HL-60 (cell line): ENCODE data around the gene SERPINA1.

ENCODE experiments used
- DNase-seq, 2 experiments: peaks; one replicate each; pipeline ENCODE4 v3.0.0-alpha.2; 2010 to 2020; ENCODE audit warnings: low read depth in 1 of 2, low spot score in 1 of 2
- H3K27ac ChIP-seq: fragments of 250-450 bp; sonication (Bioruptor Pico); replicated peaks from 2 replicates; pipeline ENCODE4 v1.5.1; 2020; ENCODE audit warnings: mild to moderate bottlenecking, moderate library complexity
- H3K27me3 ChIP-seq: fragments of 250-450 bp; sonication (Bioruptor Pico); 2 replicates; pipeline ENCODE4 v1.5.1; 2021; ENCODE audit warnings: mild to moderate bottlenecking, moderate library complexity; ENCODE audit not compliant: insufficient read depth, poor library complexity, severe bottlenecking
- H3K4me3 ChIP-seq: replicated peaks from 2 replicates; pipeline ENCODE4 v1.5.1; 2011; ENCODE audit warnings: mild to moderate bottlenecking, control low read depth, low read length; ENCODE audit not compliant: insufficient read depth
- GABPA ChIP-seq: IDR thresholded peaks from 2 replicates; pipeline ENCODE4 v1.6.1; 2012; ENCODE audit warnings: low read depth
- POLR2AphosphoS5 ChIP-seq: IDR thresholded peaks from 2 replicates; pipeline ENCODE4 v1.6.1; 2012; ENCODE audit warnings: low read depth
- SPI1 ChIP-seq: IDR thresholded peaks from 2 replicates; pipeline ENCODE4 v1.6.1; 2012; ENCODE audit warnings: low read depth, mild to moderate bottlenecking, borderline replicate concordance
- TF ChIP-seq, protein P1 (sequence below): IDR thresholded peaks from one replicate; pipeline ENCODE4 v1.5.1; 2011; ENCODE audit warnings: low read length, control low read depth, inconsistent platforms; ENCODE audit not compliant: insufficient read depth
- TF ChIP-seq, protein P2 (sequence below): IDR thresholded peaks from 2 replicates; pipeline ENCODE4 v1.6.1; 2012; ENCODE audit warnings: low read depth; ENCODE audit not compliant: insufficient replicate concordance

The SERPINA1 gene

GRCh38 chr14:94400422-94400841 lies 12.0 kb upstream of the SERPINA1 start:
- H3K27ac ChIP-seq = no peak overlapping the region
- TF ChIP-seq GABPA = no peak
- no peak for TF ChIP-seq SPI1
- TF ChIP-seq POLR2AphosphoS5 = no peak
- TF ChIP-seq, protein P1, sequence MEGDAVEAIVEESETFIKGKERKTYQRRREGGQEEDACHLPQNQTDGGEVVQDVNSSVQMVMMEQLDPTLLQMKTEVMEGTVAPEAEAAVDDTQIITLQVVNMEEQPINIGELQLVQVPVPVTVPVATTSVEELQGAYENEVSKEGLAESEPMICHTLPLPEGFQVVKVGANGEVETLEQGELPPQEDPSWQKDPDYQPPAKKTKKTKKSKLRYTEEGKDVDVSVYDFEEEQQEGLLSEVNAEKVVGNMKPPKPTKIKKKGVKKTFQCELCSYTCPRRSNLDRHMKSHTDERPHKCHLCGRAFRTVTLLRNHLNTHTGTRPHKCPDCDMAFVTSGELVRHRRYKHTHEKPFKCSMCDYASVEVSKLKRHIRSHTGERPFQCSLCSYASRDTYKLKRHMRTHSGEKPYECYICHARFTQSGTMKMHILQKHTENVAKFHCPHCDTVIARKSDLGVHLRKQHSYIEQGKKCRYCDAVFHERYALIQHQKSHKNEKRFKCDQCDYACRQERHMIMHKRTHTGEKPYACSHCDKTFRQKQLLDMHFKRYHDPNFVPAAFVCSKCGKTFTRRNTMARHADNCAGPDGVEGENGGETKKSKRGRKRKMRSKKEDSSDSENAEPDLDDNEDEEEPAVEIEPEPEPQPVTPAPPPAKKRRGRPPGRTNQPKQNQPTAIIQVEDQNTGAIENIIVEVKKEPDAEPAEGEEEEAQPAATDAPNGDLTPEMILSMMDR = no peak
- TF ChIP-seq, protein P2, sequence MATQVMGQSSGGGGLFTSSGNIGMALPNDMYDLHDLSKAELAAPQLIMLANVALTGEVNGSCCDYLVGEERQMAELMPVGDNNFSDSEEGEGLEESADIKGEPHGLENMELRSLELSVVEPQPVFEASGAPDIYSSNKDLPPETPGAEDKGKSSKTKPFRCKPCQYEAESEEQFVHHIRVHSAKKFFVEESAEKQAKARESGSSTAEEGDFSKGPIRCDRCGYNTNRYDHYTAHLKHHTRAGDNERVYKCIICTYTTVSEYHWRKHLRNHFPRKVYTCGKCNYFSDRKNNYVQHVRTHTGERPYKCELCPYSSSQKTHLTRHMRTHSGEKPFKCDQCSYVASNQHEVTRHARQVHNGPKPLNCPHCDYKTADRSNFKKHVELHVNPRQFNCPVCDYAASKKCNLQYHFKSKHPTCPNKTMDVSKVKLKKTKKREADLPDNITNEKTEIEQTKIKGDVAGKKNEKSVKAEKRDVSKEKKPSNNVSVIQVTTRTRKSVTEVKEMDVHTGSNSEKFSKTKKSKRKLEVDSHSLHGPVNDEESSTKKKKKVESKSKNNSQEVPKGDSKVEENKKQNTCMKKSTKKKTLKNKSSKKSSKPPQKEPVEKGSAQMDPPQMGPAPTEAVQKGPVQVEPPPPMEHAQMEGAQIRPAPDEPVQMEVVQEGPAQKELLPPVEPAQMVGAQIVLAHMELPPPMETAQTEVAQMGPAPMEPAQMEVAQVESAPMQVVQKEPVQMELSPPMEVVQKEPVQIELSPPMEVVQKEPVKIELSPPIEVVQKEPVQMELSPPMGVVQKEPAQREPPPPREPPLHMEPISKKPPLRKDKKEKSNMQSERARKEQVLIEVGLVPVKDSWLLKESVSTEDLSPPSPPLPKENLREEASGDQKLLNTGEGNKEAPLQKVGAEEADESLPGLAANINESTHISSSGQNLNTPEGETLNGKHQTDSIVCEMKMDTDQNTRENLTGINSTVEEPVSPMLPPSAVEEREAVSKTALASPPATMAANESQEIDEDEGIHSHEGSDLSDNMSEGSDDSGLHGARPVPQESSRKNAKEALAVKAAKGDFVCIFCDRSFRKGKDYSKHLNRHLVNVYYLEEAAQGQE = no peak
- no peak for DNase-seq
- H3K27me3 ChIP-seq = no peaks in the 10 kb centered on the region
- H3K4me3 ChIP-seq = no peak overlapping the region

DNA sequence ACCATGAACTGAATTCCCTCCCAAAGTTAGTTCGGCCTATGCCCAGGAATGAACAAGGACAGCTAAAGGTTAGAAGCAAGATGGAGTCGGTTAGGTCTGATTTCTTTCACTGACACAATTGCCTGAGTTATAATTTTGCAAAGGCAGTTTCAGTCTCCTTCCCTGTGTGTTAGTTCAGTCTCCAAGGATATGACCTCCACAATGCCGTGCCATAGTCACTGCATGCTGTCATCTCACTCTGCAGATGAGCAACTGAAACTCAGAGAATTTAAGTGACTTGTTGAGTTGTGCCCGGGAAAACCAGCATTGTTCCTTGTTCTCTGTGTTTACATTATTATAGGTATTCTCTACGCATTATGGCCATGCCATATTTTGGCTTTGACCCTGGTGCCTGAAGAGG lies 10.1 kb upstream of the SERPINA1 start:
- no peak for DNase-seq

DNA sequence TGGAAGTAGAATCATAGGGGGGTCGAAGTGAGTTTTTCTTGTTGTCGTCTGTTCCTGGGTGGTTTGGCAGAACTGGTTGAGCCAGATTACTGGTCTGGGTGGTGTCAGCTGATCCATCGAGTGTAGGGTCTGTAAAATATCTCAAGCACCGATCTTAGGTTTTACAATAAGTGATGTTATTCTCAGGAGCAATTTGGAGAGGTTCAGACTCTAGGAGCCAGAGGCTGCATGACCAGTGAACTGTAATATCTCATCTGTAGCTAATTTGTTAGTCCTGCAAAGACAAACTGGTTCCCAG lies 9.7 kb upstream of the SERPINA1 start:
- no peak overlapping the region for H3K4me3 ChIP-seq
- no peak overlapping the region for H3K27ac ChIP-seq
- TF ChIP-seq, protein P2 = no peak
- TF ChIP-seq SPI1 = no peak
- TF ChIP-seq GABPA = no peak
- TF ChIP-seq, protein P1 = no peak
- TF ChIP-seq POLR2AphosphoS5 = no peak
- DNase-seq = no peak
- no peaks in the 10 kb centered on the region for H3K27me3 ChIP-seq

More for the DNA sequence above, 10.1 kb upstream of the SERPINA1 start:
- no peak for TF ChIP-seq POLR2AphosphoS5
- Histone ChIP-seq H3K4me3 (no peak overlapping the region), H3K27ac (no peak overlapping the region), H3K27me3 (no peaks in the 10 kb centered on the region)

DNA sequence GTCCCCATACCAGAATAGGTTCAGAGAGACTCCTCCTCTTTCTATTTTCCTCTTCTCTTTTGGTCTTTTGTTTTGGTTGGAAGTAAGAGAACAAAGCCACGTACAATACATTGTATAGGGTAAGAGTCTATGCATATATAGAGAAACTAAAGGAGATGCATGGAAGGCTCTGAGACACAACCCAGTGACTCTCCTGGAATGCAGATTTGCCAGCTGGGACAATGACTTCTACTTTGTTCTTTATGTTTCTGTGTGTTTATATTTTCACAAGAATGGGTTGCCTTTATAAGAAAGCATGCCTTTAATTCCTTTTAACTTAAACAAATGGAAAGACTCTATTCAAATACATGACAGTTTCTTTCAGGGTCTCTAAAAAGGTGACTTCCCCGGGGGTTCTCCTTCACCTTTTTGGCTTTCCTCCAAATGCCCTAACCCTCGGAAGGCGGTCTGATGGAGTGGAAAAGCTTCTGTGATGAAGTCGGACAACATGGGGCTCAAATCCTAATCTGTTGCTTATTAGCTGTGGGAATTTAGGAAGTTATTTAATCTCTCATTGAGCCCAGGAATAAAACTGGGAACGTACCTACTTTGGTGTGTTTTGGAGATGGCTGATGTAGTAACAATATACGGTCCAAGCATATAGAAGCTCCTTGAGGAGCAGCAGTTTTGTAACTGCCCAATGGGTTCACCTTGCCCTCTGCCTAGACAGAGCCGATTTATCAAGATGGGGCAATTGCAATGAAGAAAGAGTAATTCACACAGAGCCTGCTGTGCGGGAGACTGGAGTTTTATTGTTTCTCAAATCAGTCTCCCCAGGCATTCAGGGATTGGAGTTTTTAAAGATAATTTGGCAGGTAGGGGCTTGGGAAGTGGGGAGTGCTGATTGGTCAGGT lies 9.1 kb upstream of the SERPINA1 start:
- Histone ChIP-seq H3K4me3 (no peak overlapping the region), H3K27me3 (no peaks in the 10 kb centered on the region), H3K27ac (no peak overlapping the region; the same call in 1 of the 2 replicates)
- DNase-seq = no peak
- no peak for TF ChIP-seq GABPA

DNA sequence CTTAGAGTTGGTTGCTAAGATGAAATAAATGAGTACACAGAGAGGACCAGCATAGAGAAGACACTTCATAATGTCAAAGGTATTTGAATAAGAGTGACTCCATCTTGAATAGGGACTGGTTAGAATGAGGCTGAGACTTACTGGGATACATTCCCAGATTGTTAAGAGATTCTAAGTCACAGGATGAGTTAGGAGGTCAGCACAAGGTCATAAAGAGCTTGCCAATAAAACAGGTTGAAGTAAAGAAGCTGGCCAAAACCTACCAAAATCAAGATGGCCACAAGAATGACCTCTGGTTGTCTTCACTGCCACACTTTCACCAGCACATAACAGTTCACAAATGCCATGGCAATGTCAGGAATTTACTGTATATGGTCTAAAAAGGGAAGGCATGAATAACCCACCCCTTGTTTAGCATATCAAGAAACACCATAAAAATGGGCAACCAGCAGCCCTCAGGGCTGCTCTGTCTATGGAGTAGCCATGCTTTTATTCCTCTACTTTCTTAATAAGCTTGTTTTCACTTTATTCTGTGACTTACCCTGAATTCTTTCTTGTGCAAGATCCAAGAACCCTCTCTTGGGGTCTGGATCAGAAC lies 8.3 kb upstream of the SERPINA1 start:
- no peak overlapping the region for H3K4me3 ChIP-seq
- TF ChIP-seq POLR2AphosphoS5 (no peak), SPI1 (no peak), GABPA (no peak)
- TF ChIP-seq, protein P2 = no peak
- TF ChIP-seq, protein P1 = no peak

More for the DNA sequence above, 8.3 kb upstream of the SERPINA1 start:
- peak overlapping the region; percentile 17 for H3K27ac ChIP-seq
- no peaks in the 10 kb centered on the region for H3K27me3 ChIP-seq
- no peak for DNase-seq
